HG03378 (cell line): ENCODE results near the gene SPDYE16.
A peak's percentile ranks its signal among the peaks of the same experiment; 100 is the strongest.
"Not testable (repeated sequence)": the region's sequence is repeated elsewhere in the genome, so short reads cannot be mapped to it uniquely, and the experiment has no call there.

Experiments used
- ATAC-seq: cut with Tn5 transposase; IDR thresholded peaks from one replicate; pipeline ENCODE4 v1.9.1; 2021; ENCODE audit warnings: mild to moderate bottlenecking, moderate library complexity; ENCODE audit not compliant: unreplicated experiment

Gene SPDYE16

DNA sequence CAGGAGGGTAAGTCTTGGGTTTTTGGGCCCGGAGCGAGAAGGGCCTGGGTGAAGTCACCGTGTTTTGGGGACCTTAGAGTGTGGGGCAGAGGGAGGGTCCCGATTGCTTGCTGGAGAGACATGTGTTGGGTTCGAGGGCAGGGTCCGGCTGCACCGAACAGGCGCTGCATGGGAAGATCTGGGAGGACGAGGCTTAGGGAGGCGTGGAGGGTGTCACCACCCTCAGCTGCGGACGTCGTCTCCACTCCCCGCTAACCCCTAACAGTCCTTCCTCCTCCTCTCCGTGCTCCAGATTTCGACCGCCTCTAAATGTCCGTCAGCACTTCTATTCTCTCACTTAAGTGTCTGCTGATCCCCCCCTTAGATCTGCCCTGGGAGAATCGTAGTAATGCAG lies 6.8 kb upstream of the SPDYE16 start:
- ATAC-seq: not testable (repeated sequence)

GRCh38 chr7:76549025-76549854 lies 6.1 kb upstream of the SPDYE16 start:
- peak; percentile 98 for ATAC-seq

DNA sequence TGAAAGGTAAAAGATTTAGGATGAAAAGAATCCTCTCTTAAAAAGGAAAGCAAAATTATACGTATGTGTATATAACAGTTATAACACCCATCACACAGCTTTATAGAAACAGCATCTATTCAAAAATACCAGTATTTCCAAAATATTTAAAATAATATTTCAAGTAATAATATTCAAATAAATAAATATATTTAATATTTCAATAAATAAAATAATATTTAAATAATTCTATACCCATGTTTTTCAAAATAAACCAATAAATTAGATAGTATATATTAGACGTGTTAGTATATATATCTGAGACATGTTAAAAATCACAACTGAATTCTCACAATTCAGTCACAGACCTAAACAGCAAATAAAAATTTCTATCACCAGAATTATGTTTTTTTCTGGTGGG lies 11.5 kb downstream of the SPDYE16 start:
- ATAC-seq: not testable (repeated sequence)

DNA sequence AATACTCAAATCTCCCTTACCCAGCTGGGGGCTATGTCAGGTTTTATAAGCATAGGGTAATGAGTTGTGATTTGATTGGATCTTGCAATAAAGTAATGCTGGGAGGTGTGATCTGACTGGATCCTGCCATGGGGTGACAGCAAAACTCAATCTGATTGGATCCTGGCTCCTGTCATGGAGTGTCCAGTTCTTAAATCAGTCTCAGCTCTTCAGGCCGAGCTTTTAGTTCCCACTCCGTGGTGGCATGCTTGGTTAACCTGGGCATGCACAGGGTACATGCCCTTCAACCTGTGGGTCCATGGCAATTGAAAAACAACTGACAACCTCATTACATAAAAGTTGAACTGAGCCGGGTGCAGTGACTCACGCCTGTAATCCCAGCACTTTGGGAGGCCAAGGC lies 16.9 kb downstream of the SPDYE16 start:
- ATAC-seq: not testable (repeated sequence)

GRCh38 chr7:76516932-76517331 lies 26.2 kb downstream of the SPDYE16 start:
- not testable (repeated sequence) for ATAC-seq

DNA sequence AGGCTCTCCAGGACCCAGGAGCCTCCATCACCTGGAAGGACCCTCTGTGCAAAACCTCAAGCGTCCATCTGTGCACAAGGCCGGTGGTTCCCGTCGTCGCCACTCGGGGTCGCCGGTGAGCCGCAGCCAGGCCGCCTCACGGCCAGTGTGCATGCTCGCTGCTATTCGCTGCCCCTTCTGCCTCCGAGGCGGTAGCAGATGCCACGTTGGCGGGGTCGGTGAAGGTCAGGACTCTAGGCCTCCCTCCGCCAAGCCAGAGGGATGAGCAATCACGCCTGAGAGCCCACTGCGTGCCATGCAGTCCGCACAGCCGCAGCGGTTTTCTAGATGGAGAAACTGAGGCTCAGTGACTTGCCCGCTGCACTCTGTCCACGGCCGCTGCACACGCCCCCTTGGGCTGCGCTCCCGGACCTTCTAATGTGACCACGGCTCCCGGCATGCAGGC lies 27.1 kb downstream of the SPDYE16 start:
- ATAC-seq: peak; percentile 59

DNA sequence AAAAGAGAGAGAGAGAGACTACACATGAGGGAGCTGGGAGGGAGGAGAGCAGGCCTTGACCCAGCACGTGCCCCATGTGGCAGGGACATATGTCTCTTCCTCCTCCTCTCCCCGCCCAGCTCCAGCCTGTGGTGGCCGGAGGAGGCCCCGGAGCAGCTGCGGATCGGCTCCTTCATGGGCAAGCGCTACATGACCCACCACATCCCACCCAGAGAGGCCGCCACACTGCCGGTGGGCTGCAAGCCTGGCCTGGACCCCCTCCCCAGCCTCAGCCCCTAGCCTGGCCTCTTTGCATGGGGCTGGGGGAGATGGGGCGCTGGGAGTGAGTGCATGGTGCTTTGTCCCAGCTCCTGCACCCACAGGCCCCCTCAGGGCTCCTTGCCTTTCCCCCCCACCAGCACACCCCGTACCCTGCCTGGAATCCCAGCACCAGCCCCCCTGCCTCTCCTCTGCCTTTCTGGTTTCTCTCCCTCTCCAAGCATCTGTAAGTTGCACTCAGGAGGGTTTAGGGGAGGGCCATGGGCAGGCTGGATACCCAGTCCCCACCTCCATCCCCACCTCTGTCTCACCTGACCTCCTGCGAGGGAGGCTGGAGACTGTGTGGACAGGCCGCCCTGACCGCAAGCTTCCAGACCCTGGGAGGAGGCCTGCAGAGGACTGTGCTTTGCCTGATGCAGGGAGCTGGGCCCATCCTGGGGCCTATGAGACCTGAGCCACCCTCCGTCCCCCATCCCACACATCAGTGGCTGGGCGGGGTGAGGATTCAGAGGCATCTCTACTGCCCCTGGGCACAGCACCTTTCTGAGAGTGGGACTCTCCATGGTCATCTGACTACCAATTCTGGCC lies 27.9 kb downstream of the SPDYE16 start:
- ATAC-seq: no peak

DNA sequence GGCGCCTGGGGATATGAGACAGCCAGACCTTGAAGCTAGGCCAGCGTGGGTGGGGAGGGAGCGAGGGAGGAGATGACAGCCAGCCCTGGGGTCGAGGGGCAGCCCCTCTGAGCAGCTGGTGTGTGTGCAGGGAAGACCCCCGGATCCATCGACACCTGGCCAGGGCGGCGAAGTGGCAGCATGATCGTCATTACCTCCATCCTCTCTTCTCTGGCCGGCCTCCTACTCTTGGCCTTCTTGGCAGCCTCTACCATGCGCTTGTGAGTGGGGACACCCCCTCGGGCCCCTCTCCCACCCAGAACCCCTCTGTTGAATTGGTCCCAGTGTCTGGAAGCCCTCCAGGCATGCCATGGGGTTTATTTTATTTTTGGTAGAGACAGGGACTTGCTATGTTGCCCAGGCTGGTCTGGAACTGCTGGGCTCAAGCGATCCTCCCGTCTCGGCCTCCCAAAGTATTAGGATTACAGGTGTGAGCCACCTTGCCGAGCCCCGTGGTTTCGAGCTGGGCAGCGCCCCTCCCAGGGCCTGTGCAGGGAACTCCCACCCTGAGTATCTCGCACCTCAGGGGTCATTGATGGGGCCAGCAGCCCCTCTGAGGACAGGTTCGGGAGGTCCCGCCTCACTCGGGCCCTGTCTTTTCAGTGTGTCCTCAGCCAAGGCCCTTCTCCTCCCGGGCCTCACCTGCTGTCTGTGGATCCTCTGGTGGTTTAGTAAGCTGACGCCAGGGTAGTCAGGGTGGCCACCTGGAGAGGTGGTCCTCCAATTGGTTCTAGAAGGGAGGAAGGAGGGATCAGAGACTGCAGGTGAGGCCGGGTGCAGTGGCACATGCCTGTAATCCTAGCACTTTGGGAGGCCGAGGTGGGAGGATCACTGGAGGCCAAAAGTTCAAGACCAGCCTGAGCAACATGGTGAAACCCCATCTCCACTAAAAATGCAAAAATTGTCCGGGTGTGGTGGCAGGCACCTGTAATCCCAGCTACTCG lies 29.0 kb downstream of the SPDYE16 start:
- no peak for ATAC-seq

GRCh38 chr7:76512941-76513816 lies 29.9 kb downstream of the SPDYE16 start:
- no peak for ATAC-seq

- not testable (repeated sequence) for ATAC-seq
Measured at GRCh38 chr7:76511911-76512885, 30.9 kb downstream of the SPDYE16 start.

- ATAC-seq: not testable (repeated sequence)
Measured at GRCh38 chr7:76511200-76511910, 31.7 kb downstream of the SPDYE16 start.

DNA sequence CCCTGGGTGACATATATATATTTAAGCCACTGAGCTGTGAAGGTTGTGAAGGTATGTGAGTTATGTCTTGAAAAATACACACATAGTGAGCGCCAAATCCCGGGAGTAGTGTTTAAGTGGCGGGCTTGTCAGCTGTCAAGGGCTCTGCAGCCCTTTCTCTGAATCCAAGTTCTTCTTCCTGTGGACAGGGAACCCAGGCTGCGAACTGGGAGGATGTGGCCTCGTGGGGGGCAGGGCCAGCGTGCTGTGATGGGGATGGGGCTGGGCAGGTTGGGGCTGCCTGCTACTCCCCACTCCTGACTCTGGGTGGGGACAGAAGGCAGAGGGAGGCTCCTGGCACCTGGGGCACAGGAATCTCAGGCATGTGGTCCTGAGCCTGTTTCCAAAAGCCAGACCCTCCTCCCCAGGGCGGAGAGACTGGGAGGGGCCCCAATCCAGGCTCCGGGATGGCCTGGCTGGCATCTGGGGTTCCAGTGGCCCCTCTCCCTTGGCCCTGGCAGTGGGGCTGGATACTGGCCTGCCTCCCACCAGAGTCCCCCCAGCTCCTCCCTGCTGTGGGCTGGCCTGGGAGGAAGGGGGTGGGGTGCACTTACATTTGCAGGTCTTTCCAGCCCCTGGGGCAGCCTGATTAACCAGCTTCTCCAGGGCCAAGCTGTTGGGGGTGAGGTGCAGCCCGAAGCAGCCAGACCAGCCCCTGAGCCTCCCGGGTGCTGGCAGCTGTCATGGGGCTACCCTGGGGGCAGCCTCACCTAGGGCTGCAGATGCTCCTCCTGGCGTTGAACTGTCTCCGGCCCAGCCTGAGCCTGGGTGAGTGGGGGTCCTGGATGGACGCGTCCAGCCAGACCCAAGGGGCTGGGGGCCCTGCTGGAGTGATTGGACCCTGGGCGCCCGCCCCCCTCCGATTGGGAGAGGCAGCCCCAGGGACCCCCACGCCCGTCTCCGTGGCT lies 32.9 kb downstream of the SPDYE16 start, which contains the start of gene UPK3B:
Gene UPK3B (plus strand): TSS at position 622 of the 947 bp plus-strand sequence. CDS start 101 bp downstream, at position 723.
- no peak for ATAC-seq

- ATAC-seq: no peak
Measured at GRCh38 chr7:76507723-76508406, 35.2 kb downstream of the SPDYE16 start.

DNA sequence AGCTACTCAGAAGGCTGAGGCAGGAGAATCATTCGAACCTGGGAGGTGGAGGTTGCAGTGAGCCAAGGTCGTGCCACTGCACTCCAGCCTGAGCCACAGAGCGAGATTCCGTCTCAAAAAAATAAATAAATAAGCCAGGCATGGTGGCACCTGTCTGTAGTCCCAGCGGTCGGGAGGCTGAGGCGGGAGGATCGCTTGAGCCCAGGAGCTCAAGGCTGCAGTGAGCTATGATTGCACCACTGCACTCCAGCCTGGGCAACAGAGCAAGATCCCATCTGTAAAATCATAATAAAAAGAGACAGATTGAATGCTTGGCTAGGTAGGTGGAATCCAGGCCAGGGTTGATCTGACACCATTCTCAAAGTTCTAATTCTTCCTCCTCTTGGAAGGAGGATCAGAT lies 36.5 kb downstream of the SPDYE16 start:
- ATAC-seq: not testable (repeated sequence)

GRCh38 chr7:76506081-76506440 lies 37.0 kb downstream of the SPDYE16 start:
- ATAC-seq: no peak
